ENCODE measurements around the gene ETNK2. TPM values are rescaled to one million over a fixed set of nuclear protein-coding genes. Genes with fewer than 3 reads are reported as not detected.
"Not testable (repeated sequence)": the region's sequence is repeated elsewhere in the genome, so short reads cannot be mapped to it uniquely, and the experiment has no call there.

Gene ETNK2
- polyA plus RNA-seq, 4 donors = 0.22 to 52.6 (median 3.2) TPM

GRCh38 chr1:204091787-204092312 is 60.0 kb downstream of the ETNK2 start:
- WGBS, 3 donors = 79 to 85% (median 85%) methylated on average over 5 of the region's 5 CpGs
- Histone ChIP-seq H3K27me3 (ENCODE audit: control insufficient read depth in 3 of 3, insufficient read depth in 3 of 3, low read length in 3 of 3) (no peaks in the 10 kb centered on the region), H3K27ac (ENCODE audit: low read depth in 1 of 3, low read length in 2 of 3) (peak overlapping the region in 2 of 3 donors; percentile 80 to 95), H3K4me1 (ENCODE audit: control insufficient read depth in 3 of 3, insufficient read depth in 2 of 3, low read depth in 1 of 3, low read length in 2 of 3) (peaks cover 0 to 40% (median 7%) of the 10 kb centered on the region in 3 donors), H3K36me3 (ENCODE audit: control insufficient read depth in 3 of 3, insufficient read depth in 2 of 3, low read depth in 1 of 3, low read length in 3 of 3) (peaks cover 0 to 3% (median 0%) of the 10 kb centered on the region in 3 donors), H3K4me3 (ENCODE audit: low read depth in 1 of 3, low read length in 3 of 3) (no peak overlapping the region), H3K9me3 (ENCODE audit: control insufficient read depth in 2 of 2, insufficient read depth in 1 of 2, low read depth in 1 of 2, low read length in 1 of 2) (no peaks in the 10 kb centered on the region)
- no peak for DNase-seq
- FAIRE-seq = no peak

- Histone ChIP-seq H3K27ac (ENCODE audit: low read depth in 1 of 3, low read length in 2 of 3) (no peak overlapping the region), H3K27me3 (ENCODE audit: control insufficient read depth in 3 of 3, insufficient read depth in 3 of 3, low read length in 3 of 3) (no peaks in the 10 kb centered on the region), H3K36me3 (ENCODE audit: control insufficient read depth in 3 of 3, insufficient read depth in 2 of 3, low read depth in 1 of 3, low read length in 3 of 3) (peaks cover 0 to 3% (median 0%) of the 10 kb centered on the region in 3 donors), H3K4me3 (ENCODE audit: low read depth in 1 of 3, low read length in 3 of 3) (no peak overlapping the region), H3K9me3 (ENCODE audit: control insufficient read depth in 2 of 2, insufficient read depth in 1 of 2, low read depth in 1 of 2, low read length in 1 of 2) (no peaks in the 10 kb centered on the region), H3K4me1 (ENCODE audit: control insufficient read depth in 3 of 3, insufficient read depth in 2 of 3, low read depth in 1 of 3, low read length in 2 of 3) (peaks cover 0 to 38% (median 7%) of the 10 kb centered on the region in 3 donors)
- DNase-seq (no peak), FAIRE-seq (no peak)
- WGBS, 3 donors = 64 to 73% (median 70%) methylated on average over 7 of the region's 7 CpGs
Measured at GRCh38 chr1:204091066-204091465, 60.8 kb downstream of the ETNK2 start.

GRCh38 chr1:204090132-204090531 is 61.7 kb downstream of the ETNK2 start:
- not testable (repeated sequence) for H3K4me3 ChIP-seq (ENCODE audit: low read depth in 1 of 3, low read length in 3 of 3); H3K27me3 ChIP-seq (ENCODE audit: control insufficient read depth in 3 of 3, insufficient read depth in 3 of 3, low read length in 3 of 3); H3K27ac ChIP-seq (ENCODE audit: low read depth in 1 of 3, low read length in 2 of 3); FAIRE-seq; DNase-seq; H3K9me3 ChIP-seq (ENCODE audit: control insufficient read depth in 2 of 2, insufficient read depth in 1 of 2, low read depth in 1 of 2, low read length in 1 of 2); H3K36me3 ChIP-seq (ENCODE audit: control insufficient read depth in 3 of 3, insufficient read depth in 2 of 3, low read depth in 1 of 3, low read length in 3 of 3)
- peaks cover 0 to 41% (median 7%) of the 10 kb centered on the region in 3 donors for H3K4me1 ChIP-seq (ENCODE audit: control insufficient read depth in 3 of 3, insufficient read depth in 2 of 3, low read depth in 1 of 3, low read length in 2 of 3)
- 88 to 100% (median 93%) methylated on average over 3 of the region's 3 CpGs for WGBS, 3 donors

GRCh38 chr1:204089044-204089751 is 62.6 kb downstream of the ETNK2 start:
- no peak for DNase-seq
- WGBS, 3 donors = 61 to 70% (median 64%) methylated on average over 15 of the region's 15 CpGs

GRCh38 chr1:204088596-204088995 is 63.2 kb downstream of the ETNK2 start:
- WGBS, 3 donors = 66 to 78% (median 77%) methylated on average over 7 to 8 of the region's 8 CpGs
- Histone ChIP-seq H3K36me3 (ENCODE audit: control insufficient read depth in 3 of 3, insufficient read depth in 2 of 3, low read depth in 1 of 3, low read length in 3 of 3) (peaks cover 0 to 8% (median 0%) of the 10 kb centered on the region in 3 donors), H3K9me3 (ENCODE audit: control insufficient read depth in 2 of 2, insufficient read depth in 1 of 2, low read depth in 1 of 2, low read length in 1 of 2) (no peaks in the 10 kb centered on the region), H3K4me3 (ENCODE audit: low read depth in 1 of 3, low read length in 3 of 3) (no peak overlapping the region), H3K27ac (ENCODE audit: low read depth in 1 of 3, low read length in 2 of 3) (peak overlapping the region in 1 of 3 donors; percentile 86), H3K27me3 (ENCODE audit: control insufficient read depth in 3 of 3, insufficient read depth in 3 of 3, low read length in 3 of 3) (no peaks in the 10 kb centered on the region), H3K4me1 (ENCODE audit: control insufficient read depth in 3 of 3, insufficient read depth in 2 of 3, low read depth in 1 of 3, low read length in 2 of 3) (peaks cover 0 to 43% (median 0%) of the 10 kb centered on the region in 3 donors)
- FAIRE-seq = no peak
- no peak for DNase-seq

More at GRCh38 chr1:204089044-204089751, 62.6 kb downstream of the ETNK2 start:
- Histone ChIP-seq H3K27me3 (ENCODE audit: control insufficient read depth in 3 of 3, insufficient read depth in 3 of 3, low read length in 3 of 3) (no peaks in the 10 kb centered on the region), H3K36me3 (ENCODE audit: control insufficient read depth in 3 of 3, insufficient read depth in 2 of 3, low read depth in 1 of 3, low read length in 3 of 3) (peaks cover 0 to 3% (median 0%) of the 10 kb centered on the region in 3 donors), H3K27ac (ENCODE audit: low read depth in 1 of 3, low read length in 2 of 3) (peak overlapping the region in 1 of 3 donors; percentile 86), H3K9me3 (ENCODE audit: control insufficient read depth in 2 of 2, insufficient read depth in 1 of 2, low read depth in 1 of 2, low read length in 1 of 2) (no peaks in the 10 kb centered on the region), H3K4me3 (ENCODE audit: low read depth in 1 of 3, low read length in 3 of 3) (no peak overlapping the region), H3K4me1 (ENCODE audit: control insufficient read depth in 3 of 3, insufficient read depth in 2 of 3, low read depth in 1 of 3, low read length in 2 of 3) (peaks cover 0 to 42% (median 4%) of the 10 kb centered on the region in 3 donors)
- FAIRE-seq = no peak

GRCh38 chr1:204087893-204088528 is 63.8 kb downstream of the ETNK2 start:
- WGBS, 3 donors = 68 to 83% (median 73%) methylated on average over 7 of the region's 7 CpGs
- FAIRE-seq (no peak), DNase-seq (no peak)
- Histone ChIP-seq H3K27ac (ENCODE audit: low read depth in 1 of 3, low read length in 2 of 3) (peak overlapping the region in 1 of 3 donors; percentile 86), H3K4me1 (ENCODE audit: control insufficient read depth in 3 of 3, insufficient read depth in 2 of 3, low read depth in 1 of 3, low read length in 2 of 3) (peaks cover 0 to 44% (median 0%) of the 10 kb centered on the region in 3 donors), H3K27me3 (ENCODE audit: control insufficient read depth in 3 of 3, insufficient read depth in 3 of 3, low read length in 3 of 3) (no peaks in the 10 kb centered on the region), H3K36me3 (ENCODE audit: control insufficient read depth in 3 of 3, insufficient read depth in 2 of 3, low read depth in 1 of 3, low read length in 3 of 3) (peaks cover 0 to 10% (median 0%) of the 10 kb centered on the region in 3 donors), H3K4me3 (ENCODE audit: low read depth in 1 of 3, low read length in 3 of 3) (no peak overlapping the region), H3K9me3 (ENCODE audit: control insufficient read depth in 2 of 2, insufficient read depth in 1 of 2, low read depth in 1 of 2, low read length in 1 of 2) (no peaks in the 10 kb centered on the region)

- DNase-seq = no peak
- Histone ChIP-seq H3K9me3 (ENCODE audit: control insufficient read depth in 2 of 2, insufficient read depth in 1 of 2, low read depth in 1 of 2, low read length in 1 of 2) (no peaks in the 10 kb centered on the region), H3K4me3 (ENCODE audit: low read depth in 1 of 3, low read length in 3 of 3) (no peak overlapping the region), H3K27me3 (ENCODE audit: control insufficient read depth in 3 of 3, insufficient read depth in 3 of 3, low read length in 3 of 3) (no peaks in the 10 kb centered on the region), H3K27ac (ENCODE audit: low read depth in 1 of 3, low read length in 2 of 3) (peak overlapping the region in 1 of 3 donors; percentile 86), H3K36me3 (ENCODE audit: control insufficient read depth in 3 of 3, insufficient read depth in 2 of 3, low read depth in 1 of 3, low read length in 3 of 3) (peaks cover 0 to 10% (median 0%) of the 10 kb centered on the region in 3 donors), H3K4me1 (ENCODE audit: control insufficient read depth in 3 of 3, insufficient read depth in 2 of 3, low read depth in 1 of 3, low read length in 2 of 3) (peaks cover 0 to 43% (median 0%) of the 10 kb centered on the region in 3 donors)
- no peak for FAIRE-seq
- WGBS, 3 donors = 80 to 96% (median 88%) methylated on average over 8 of the region's 8 CpGs
Measured at GRCh38 chr1:204087181-204087892, 64.5 kb downstream of the ETNK2 start.

- FAIRE-seq (no peak), DNase-seq (no peak)
- Histone ChIP-seq H3K4me1 (ENCODE audit: control insufficient read depth in 3 of 3, insufficient read depth in 2 of 3, low read depth in 1 of 3, low read length in 2 of 3) (peaks cover 0 to 41% (median 0%) of the 10 kb centered on the region in 3 donors), H3K27ac (ENCODE audit: low read depth in 1 of 3, low read length in 2 of 3) (peak overlapping the region in 1 of 3 donors; percentile 36), H3K27me3 (ENCODE audit: control insufficient read depth in 3 of 3, insufficient read depth in 3 of 3, low read length in 3 of 3) (no peaks in the 10 kb centered on the region), H3K9me3 (ENCODE audit: control insufficient read depth in 2 of 2, insufficient read depth in 1 of 2, low read depth in 1 of 2, low read length in 1 of 2) (no peaks in the 10 kb centered on the region), H3K4me3 (ENCODE audit: low read depth in 1 of 3, low read length in 3 of 3) (no peak overlapping the region), H3K36me3 (ENCODE audit: control insufficient read depth in 3 of 3, insufficient read depth in 2 of 3, low read depth in 1 of 3, low read length in 3 of 3) (peaks cover 0 to 10% (median 0%) of the 10 kb centered on the region in 3 donors)
- WGBS, 3 donors = 38 to 67% (median 39%) methylated on average over 7 of the region's 7 CpGs
Measured at GRCh38 chr1:204085876-204086275, 66.0 kb downstream of the ETNK2 start.

Data from small intestine (tissue), 7 donors.